Stimulated activated CD8-positive, alpha-beta memory T cell treated with anti-CD3 and anti-CD28 coated beads, Interleukin-12 subunit alpha, Interleukin-12 subunit beta, amount 100 ng/mL, for 24 hours (primary cell): ENCODE results near the gene SLC26A11.
"Not testable (repeated sequence)": the region's sequence is repeated elsewhere in the genome, so short reads cannot be mapped to it uniquely, and the experiment has no call there.

Experiments used
- DNase-seq: peaks from one replicate; pipeline ENCODE4 v3.0.0-alpha.2; 2020; ENCODE audit errors: extremely low read depth

SLC26A11 gene

DNA sequence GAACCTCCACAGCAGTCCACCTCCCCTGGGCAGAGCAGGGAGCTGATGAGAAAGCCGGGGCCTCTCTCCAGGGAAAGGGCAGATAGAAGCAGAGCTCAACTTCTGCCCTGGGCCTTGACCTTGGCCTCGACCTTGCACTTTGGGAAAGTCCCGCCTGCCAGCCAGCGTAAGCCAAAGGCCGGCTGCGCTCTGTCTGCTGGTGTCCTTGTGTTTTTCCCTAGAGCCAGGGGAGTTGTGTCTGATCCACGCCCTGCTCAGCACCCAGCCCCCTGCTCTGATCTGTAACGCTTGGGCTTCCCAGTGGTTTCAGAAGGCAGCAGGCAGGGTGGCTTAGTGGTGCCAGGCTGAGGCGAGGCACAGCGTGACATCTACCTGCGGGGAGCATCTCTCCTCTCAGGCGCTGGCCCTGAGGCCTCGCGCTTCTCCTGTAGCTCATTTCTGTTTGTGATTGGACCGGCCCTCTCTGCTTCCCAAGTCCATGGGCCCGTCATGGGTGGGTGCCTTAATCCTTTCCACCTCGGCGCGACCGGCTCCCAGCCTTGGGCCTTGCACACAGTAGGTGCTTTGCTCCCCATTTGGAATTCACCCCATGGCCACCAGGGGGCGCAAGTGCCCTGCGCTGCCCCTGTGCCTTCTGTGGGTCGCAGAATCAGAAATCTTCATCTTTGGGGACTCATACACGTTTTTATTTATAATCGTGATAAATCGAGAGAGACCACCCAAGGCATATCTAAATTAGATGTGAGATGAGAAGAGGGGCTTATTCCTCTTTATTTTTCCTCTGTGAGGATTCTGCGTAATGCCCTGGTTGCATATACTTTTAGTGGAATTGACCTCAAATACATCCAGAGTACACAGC, 24.3 kb upstream of the SLC26A11 start:
- no peak for DNase-seq

DNA sequence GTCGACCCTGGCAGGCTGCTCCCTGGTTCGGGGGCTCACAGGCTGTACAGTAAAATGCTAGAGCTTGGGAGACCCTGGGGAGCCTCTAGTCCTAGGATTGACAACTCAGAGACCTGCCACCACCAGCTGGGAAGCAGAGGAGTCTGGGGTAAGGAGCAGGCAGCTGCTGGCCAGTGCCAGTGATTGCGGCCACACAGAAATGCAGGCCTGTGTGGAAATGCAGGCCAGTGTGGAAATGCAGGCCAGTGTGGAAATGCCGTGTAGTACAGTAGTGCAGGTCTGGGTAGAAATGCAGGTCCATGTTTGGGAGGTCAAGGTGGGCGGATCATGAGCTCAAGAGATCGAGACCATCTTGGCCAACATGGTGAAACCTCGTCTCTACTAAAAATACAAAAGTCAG, 23.6 kb upstream of the SLC26A11 start:
- no peak for DNase-seq

DNA sequence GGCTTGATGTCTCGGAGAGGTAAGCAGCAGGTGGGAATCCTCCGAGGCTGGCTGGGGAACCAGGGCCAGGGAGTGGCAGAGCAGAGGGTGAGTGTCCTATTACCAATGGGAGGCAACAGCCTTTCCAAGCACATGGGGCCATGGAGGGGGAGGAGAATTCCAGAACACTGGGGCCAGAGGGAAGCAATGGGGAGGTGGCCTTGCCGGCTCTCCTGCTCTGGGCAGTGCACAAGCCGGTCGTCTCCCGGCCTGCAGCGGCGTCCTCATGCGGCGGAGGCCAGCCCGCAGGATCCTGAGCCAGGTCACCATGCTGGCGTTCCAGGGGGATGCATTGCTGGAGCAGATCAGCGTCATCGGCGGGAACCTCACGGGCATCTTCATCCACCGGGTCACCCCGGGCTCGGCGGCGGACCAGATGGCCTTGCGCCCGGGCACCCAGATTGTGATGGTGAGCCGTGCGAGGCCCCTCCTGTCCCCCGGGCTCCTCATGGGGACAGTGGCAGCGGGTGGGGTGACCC, 22.0 kb upstream of the SLC26A11 start:
- DNase-seq: no peak

DNA sequence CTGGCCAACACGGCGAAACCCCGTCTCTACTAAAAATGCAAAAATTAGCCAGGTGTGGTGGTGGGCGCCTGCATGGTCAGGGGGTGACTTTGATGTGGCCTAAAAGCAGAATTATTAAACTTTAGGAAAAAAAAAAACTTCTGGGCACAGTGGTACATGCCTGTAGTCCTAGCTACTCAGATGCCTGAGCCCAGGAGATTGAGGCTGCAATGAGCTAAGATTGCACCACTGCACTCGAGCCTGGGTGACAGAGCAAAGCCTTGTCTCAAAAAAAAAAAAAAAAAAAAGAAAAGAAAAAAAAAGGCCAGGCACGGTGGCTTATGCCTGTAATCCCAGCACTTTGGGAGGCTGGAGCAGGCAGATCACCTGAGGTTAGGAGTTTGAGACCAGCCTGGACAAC, 20.9 kb upstream of the SLC26A11 start:
- not testable (repeated sequence) for DNase-seq

DNA sequence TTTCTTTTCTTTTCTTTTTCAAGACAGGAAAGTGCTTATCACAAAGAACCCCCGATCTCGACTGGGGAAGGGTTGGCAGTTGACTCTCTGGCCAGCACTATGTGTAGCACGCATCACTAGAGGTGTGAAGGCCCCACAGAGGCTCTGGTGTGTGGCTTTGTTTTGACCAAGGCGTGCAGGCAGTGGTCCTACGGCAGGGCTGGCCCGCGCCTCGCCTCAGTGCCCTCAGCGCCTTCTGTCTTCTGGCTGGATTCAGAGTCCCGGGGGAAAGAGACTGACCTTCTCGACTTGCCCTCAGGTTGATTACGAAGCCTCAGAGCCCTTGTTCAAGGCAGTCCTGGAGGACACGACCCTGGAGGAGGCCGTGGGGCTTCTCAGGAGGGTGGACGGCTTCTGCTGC, 18.8 kb upstream of the SLC26A11 start:
- DNase-seq: no peak

DNA sequence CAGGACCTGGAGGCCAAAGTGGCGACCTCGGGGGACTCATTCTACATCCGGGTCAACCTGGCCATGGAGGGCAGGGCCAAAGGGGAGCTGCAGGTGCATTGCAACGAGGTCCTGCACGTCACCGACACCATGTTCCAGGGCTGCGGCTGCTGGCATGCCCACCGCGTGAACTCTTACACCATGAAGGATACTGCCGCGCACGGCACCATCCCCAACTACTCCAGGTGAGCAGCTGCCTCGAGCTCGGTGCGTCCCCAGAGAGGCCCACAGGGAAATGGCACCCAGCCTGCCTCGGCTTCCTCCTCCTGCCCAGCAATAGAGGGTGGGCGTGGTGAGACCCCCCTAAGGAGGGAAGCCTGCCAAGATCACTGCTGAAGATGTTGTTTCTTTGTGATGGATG, 18.0 kb upstream of the SLC26A11 start:
- DNase-seq: no peak

DNA sequence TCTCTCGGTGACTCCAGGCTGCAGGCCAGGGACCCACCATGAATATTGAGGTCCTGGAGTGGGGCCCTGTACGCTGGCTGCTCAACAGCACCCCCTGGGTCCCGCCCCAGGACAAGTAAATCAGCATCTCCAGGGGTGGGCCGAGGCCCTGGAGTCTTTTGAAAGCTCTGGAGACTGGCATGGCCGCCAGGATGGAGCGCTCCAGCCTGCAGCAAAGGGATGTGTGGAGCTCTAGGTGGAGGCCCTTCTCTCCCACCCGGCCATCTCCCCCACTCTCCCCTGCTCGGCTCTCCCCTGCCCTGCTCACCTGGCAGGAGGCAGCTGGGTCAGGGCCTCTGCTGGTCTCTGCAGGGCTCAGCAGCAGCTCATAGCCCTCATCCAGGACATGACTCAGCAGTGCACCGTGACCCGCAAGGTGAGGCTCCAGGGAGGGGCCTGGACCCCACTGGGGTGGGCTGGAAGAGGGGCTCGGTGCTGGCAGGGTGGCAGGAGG, 16.7 kb upstream of the SLC26A11 start:
- DNase-seq: no peak

DNA sequence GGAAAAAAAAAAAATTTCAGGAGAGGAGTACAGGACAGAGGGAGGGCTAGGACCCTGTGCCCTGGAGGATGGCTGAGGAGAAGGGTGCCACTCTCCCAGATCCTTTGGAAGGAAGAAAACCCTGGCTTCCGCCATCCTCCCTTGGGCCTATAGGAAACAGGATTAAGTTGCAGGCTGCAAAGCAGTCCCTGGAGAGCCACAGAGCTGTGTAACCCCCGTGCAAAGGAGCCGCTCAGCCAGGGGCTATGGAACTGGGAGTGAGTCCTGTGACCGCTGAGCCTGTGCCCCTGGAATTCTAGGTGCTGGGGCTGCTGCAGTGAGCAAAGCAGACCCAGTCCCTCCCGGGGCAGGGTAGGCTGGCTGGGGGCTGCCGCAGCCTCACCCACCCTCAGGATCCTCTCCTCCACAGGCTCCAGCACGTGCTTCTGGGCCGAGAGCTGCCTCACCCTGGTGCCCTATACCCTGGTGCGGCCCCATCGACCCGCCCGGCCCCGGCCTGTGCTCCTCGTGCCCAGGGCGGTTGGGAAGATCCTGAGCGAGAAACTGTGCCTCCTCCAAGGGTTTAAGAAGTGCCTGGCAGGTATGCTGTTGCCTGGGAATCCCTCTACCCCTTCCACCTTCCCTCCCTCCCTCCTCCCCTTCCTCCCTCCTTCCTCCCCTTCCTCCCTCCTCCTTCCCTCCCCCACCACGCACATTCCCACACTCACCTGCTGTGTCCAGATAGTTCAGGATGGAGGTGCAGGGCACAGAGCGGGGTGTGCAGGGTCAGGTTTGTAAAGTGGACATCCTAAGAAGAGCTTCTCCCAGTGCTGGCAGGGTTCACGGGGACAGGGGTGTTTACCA, 15.4 kb upstream of the SLC26A11 start:
- no peak for DNase-seq

DNA sequence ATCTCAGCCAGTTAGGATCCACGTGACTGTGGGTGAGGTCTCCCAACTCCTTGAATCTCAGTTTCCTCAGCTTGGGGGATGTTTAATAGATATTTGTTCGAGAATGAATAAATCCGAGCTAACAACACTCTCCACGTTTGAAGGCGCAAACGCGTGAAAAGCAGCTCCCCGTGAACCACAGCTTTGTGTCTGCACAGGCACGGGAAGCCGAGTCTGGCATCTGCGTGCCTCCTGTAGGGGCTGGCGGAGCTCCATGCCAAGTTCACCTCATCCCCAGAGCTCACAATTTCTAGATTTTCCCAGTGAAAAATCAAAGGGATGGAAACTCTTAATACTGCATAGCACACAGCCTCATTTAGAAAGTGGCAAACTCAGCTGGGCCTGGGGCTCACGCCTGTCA, 14.4 kb upstream of the SLC26A11 start:
- DNase-seq: no peak

DNA sequence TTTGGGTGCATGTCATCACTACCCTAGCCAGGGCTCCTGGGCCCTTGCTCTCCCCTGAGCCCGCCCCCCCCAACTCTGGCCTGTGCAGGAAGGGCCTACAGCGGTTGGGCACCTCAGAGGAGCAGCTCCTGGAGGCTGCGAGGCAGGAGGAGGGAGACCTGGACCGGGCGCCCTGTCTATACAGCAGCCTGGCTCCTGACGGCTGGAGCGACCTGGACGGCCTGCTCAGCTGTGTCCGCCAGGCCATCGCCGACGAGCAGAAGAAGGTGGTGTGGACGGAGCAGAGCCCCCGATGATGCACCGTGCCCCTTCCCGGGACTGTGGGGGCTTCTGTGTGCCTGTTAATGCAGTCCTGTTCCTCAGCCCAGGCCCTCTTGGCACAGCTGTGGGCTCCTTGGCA, 12.2 kb upstream of the SLC26A11 start:
- no peak for DNase-seq

DNA sequence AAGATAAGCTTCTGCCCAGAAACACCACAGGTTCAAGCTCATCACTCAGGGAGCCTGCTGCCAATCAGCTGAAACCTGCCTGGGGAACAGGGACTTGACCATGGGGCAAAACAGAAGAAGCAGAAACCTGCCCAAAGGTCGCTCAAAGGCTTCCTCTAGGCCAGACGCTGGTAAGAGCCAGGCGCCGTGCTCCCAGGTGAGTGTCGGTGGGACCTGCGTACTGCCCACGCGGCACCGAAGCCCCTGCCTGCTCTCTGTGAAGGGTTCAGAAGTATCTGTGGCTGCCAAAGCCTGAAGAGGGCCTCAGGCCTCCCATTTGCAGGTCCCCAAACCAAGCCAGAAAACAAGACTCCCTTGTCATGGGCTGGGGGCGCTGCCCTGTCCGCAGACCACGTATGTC, 10.5 kb upstream of the SLC26A11 start:
- DNase-seq: no peak

DNA sequence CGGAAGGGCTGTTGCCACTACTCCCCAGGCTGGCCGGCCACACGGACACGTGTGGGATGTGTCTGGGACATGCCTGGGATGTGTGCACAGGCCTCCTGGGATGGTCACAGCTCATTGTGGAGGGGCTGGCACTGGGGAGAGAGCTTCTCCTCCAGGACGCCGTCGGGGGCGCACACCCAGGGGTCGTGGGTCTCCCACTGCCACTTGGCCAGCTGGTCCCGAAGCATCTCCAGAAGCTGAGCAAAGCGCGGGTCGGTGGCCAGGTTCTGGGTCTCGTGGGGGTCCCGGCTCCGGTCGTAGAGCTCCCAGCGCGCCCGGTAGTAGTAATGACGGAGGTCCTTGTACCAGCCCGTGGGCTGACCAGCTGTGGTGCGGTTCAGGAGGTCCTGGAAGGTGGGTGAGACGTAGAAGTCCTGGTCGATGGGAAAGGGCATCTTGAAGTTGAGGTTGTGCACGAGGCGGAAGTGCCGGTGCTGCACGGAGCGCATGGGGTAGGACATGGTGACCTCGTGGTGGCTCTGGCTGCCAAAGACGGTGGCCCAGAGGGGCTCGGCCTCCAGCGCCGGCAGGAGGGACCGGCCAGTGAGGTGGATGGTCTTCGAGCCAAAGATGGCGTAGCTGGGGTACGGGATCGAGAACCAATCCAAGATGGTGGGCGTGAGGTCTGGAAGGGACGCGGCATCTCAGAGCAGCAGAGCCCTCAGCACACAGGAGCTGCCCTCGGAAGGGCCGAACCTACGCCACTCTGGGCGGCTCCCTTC, 9.7 kb upstream of the SLC26A11 start:
- DNase-seq: no peak

DNA sequence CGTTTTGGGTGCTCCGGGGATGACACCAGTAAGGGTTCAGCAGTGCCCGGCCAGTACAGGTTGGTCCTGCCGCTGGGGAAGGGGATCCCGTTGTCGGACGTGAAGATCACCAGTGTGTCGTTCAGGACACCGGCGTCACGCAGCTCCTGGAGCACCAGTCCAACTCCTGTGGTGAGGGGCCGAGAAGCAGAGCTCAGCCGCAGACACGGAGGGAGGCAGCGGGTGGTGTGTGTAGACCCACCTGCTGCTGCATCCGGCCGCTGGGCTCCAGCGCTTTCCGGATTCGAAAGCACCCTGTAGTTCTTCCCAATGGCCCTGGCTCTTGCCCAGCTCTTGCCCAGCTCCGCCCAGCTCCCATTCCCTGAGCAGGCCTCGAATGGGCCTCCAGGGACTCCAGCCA, 8.1 kb upstream of the SLC26A11 start:
- no peak for DNase-seq

DNA sequence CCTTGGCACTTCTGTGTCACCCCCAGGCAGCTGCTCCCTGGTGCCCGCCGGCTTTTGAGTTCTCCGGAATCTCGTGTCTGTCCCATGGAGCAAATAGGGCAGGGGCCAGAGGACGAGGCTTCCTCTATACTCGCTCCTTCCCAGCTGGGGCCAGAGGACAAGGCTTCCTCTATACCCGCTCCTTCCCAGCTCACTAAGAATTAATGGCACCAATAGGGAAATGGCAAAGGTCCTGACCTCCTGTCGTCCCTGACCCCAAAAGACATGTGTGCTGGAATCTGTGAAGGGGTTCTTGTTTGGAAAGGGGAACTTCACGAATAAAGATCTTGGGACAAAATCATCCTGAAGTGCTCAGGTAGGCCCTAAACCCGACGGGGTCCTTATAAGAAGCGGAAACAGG, 7.7 kb upstream of the SLC26A11 start:
- DNase-seq: no peak

DNA sequence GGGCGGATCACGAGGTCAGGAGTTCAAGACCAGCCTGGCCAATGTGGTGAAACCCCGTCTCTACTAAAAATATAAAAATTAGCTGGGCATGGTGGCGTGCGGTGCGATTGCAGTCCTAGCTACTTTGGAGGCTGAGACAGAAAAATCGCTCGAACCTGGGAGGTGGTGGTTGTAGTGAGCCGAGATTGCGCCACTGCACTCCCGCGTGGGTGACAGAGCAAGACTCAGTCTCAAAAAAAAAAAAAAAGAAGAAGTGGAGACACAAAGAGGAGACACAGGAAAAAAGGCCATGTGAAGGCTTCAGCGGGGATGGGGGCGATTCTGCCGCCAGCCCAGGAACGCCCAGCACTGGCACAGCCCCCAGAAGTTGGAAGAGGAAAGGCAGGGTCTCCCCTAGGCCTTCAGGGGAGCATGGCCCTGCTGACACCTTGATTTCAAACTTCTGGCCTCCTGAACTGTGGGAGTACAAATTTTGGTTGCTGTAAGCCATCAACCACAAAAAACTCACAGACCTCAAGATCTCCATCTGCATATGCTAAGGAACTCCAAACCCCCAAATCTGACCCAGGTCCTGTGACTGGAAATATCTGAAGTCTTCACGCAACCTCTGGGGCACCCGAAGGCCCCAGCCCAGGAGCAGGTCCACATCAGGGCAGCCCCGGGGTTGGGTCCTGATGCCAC, 7.1 kb upstream of the SLC26A11 start:
- no peak for DNase-seq

DNA sequence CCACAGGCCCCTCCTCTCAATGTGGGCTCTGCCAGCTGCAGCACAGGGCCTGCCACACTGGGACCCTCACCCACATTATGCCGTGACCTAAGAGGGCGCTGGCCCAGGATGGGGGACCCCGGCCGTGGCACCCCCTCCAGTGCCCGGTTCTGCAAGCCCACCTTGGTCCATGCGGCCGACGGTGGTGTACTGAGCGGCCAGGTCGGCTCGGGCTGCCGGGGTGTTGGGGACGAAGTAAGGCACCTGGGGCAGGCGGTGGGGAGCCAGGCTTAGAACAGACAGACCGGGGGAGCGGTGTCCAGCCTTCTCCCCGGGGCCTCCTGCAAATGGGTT, 6.6 kb upstream of the SLC26A11 start:
- no peak for DNase-seq

DNA sequence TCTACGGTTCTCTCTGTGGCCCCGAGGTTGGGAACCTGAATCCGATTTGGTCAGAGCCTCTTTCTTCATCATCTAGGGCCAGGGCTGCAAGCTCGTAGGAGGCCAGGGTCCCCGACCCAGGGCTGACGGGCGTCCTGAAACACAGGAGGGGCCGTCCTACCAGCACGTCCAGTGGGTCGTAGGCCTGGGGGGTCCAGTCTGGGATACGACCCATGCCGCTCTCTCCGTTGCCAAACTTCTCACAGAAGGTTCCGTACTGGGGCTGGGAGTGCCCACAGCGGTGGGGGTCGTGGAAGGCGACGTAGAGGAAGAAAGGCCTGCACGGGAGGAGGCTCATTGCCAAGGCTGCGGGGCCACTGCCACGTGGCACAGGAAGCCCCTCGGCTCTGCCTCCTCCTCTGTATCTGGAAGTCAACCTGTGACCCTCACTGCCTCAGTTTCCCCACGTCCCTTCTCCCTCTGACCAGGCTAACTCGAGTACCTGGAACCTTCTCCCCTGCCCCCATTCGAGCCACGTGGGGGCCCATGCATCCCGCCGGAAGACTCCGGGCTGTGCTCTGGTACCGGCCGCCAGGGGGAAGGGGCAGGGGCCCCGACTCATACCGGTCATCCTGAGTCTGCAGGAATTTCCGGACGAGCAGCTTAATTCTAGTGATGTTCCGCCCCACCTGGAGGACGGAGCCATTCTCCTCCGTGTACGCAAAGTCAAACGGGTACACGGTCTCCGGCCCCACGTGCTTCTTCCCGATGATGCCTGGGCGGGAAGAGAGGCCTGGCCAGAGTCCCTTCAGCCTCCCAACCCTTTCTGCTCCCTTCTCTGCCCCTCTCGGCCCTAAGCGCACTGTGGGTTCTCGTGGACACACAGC, 6.0 kb upstream of the SLC26A11 start:
- DNase-seq: no peak

DNA sequence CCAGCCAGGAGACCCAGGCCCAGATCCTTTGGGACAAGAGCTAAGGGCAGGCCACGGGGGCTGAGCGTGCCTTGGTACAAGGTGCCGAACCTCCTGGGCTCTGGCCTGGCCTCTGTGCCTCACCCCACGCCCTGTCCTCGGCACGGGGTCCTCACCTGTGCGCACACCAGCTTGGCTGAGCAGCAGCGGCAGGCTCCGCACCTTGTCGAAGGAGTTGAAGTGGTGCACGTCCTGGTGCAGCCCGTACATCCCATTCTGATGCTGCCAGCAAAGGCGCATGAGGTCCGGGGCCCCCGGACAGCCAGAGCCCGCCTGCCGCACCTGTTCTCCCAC, 5.4 kb upstream of the SLC26A11 start:
- no peak for DNase-seq

DNA sequence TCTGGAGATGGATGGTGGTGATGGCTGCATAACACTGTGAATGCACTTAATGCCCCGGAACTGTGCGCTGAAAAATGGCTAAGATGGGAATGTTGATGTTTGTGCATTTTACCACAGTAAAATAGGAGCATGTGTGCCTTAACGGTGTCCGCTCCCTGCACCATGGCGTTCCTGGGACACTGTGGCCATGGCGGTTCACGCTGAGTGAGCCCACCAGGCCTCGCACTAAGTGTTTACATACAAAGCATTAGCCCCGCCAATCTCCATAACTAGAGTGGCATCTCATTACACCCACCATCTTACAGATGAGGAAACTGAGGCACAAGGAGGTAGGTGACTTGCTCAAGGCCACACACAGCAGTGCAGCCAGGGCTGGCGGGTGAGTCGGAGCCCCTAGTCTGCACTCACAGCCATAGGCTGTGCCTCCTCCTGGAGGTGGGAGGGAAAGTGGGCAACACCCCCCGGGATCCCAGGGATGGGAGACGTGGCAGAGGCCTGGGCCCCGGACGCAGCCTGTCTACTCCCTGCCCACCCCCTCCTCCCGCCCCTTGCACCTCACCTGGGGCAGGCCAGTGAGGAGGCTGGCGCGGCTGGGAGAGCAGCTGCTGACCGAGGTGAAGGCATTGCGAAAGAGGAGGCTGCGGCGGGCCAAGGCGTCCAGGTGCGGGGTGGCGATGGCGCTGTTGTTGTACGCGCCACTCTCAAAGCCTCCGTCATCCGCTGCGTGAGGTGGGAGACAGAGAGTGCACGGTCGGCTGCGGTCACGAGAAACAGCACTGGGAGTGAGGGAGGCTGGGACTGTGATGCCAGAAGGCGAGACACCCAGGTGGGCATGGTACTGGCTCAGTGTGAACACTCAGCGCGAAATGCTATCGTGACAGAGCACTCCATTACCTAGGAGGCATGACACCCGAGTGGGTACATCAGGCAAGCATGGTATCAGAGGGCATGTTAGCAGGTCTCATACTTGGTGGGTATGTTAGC, 3.5 kb upstream of the SLC26A11 start:
- DNase-seq: no peak
